WTC11 (cell line): ENCODE data around the gene C1orf159. TPM values are rescaled to one million over a fixed set of nuclear protein-coding genes. Genes with fewer than 3 reads are reported as not detected.

Source experiments
- ATAC-seq: fragments of 200-7000 bp; cut with Tn5 transposase; 2 replicates; pipeline ENCODE4 v1.10.0; 2021; ENCODE audit warnings: mild to moderate bottlenecking, moderate library complexity
- CTCF ChIA-PET: fragments of 300-600 bp; sonication (Branson Sonifier 250); formaldehyde crosslinking; loops from one replicate; lab custom pipeline; 2021; ENCODE audit warnings: antibody characterized with exemption; lab: Charles Lee
- POLR2A ChIA-PET: fragments of 350-600 bp; sonication (Branson Sonifier 250); formaldehyde crosslinking; loops from one replicate; lab custom pipeline; 2021; ENCODE audit warnings: antibody characterized with exemption; lab: Charles Lee
- DNase-seq: peaks from one replicate; pipeline ENCODE4 v3.0.0; 2021; ENCODE audit warnings: low spot score
- H3K27ac Mint-ChIP-seq: 2 replicates; pipeline ENCODE4 v1.8.0; 2021; ENCODE audit warnings: mixed read lengths
- H3K27me3 Mint-ChIP-seq: 2 replicates; pipeline ENCODE4 v1.8.0; 2021; ENCODE audit warnings: low read depth, mild to moderate bottlenecking, moderate library complexity, mixed read lengths
- H3K36me3 Mint-ChIP-seq: 2 replicates; pipeline ENCODE4 v1.8.0; 2021; ENCODE audit warnings: mixed read lengths
- H3K4me1 Mint-ChIP-seq: 2 replicates; pipeline ENCODE4 v1.8.0; 2022; ENCODE audit warnings: mixed read lengths
- H3K4me3 Mint-ChIP-seq: 2 replicates; pipeline ENCODE4 v1.8.0; 2021; ENCODE audit warnings: mild to moderate bottlenecking, moderate library complexity, mixed read lengths
- H3K9me3 Mint-ChIP-seq: 2 replicates; pipeline ENCODE4 v1.8.0; 2021; ENCODE audit warnings: mixed read lengths
- ATF6 ChIP-seq: sonication (generic); formaldehyde crosslinking; IDR thresholded peaks from 2 replicates; pipeline ENCODE4 v1.8.1; 2023; ENCODE audit warnings: mild to moderate bottlenecking, missing genetic modification reagents
- CREM ChIP-seq: sonication (generic); formaldehyde crosslinking; IDR thresholded peaks from 2 replicates; pipeline ENCODE4 v1.8.1; 2022; ENCODE audit warnings: mild to moderate bottlenecking, missing genetic modification reagents, moderate library complexity
- CTCF ChIP-seq: fragments of 200-600 bp; IDR thresholded peaks from 2 replicates; pipeline ENCODE4 v1.8.0; 2022; ENCODE audit warnings: antibody characterized with exemption
- ETV6 ChIP-seq: sonication (generic); formaldehyde crosslinking; IDR thresholded peaks from 2 replicates; pipeline ENCODE4 v1.8.1; 2022; ENCODE audit warnings: mild to moderate bottlenecking, missing genetic modification reagents
- FOXK1 ChIP-seq: sonication (generic); formaldehyde crosslinking; IDR thresholded peaks from 2 replicates; pipeline ENCODE4 v1.8.0; 2022; ENCODE audit warnings: mild to moderate bottlenecking, moderate library complexity, missing genetic modification reagents
- GRHL2 ChIP-seq: fragments of 250-450 bp; sonication (Bioruptor Pico); IDR thresholded peaks from 2 replicates; pipeline ENCODE4 v1.8.0; 2022; ENCODE audit warnings: mild to moderate bottlenecking, moderate library complexity; ENCODE audit not compliant: insufficient replicate concordance, severe bottlenecking
- PRRX2 ChIP-seq: fragments of 250-450 bp; sonication (Bioruptor Pico); IDR thresholded peaks from 2 replicates; pipeline ENCODE4 v1.8.0; 2021; ENCODE audit warnings: mild to moderate bottlenecking
- SMAD4 ChIP-seq: sonication (generic); formaldehyde crosslinking; IDR thresholded peaks from 2 replicates; pipeline ENCODE4 v1.8.0; 2022; ENCODE audit warnings: mild to moderate bottlenecking, missing genetic modification reagents
- total RNA-seq: library from RNA; stranded (reverse); gene quantifications from 3 replicates; pipeline ENCODE4 v1.2.3, GENCODE V29; 2021
- TF ChIP-seq, protein P1 (sequence below): sonication (generic); formaldehyde crosslinking; IDR thresholded peaks from 2 replicates; pipeline ENCODE4 v1.8.0; 2022; ENCODE audit warnings: mild to moderate bottlenecking, missing genetic modification reagents
- TF ChIP-seq, protein P2 (sequence below): fragments of 250-450 bp; sonication (Bioruptor Pico); IDR thresholded peaks from 2 replicates; pipeline ENCODE4 v1.8.0; 2021; ENCODE audit warnings: mild to moderate bottlenecking
- TF ChIP-seq, protein P3 (sequence below): fragments of 250-450 bp; sonication (Bioruptor Pico); IDR thresholded peaks from 2 replicates; pipeline ENCODE4 v2.1.2; 2022; ENCODE audit warnings: mild to moderate bottlenecking, moderate library complexity

C1orf159 gene
- total RNA-seq, 1 experiment from 2014 or later = 17.8 TPM

GRCh38 chr1:1084372-1085170, 31.3 kb downstream of the C1orf159 start:
- TF ChIP-seq CTCF (no peak), ATF6 (no peak), ETV6 (CRISPR knock-in tag) (no peak), SMAD4 (CRISPR knock-in tag) (no peak)
- TF ChIP-seq, protein P1, sequence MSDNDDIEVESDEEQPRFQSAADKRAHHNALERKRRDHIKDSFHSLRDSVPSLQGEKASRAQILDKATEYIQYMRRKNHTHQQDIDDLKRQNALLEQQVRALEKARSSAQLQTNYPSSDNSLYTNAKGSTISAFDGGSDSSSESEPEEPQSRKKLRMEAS (CRISPR knock-in tag) = no peak
- ATAC-seq (no peak), DNase-seq (no peak)
- H3K36me3 Mint-ChIP-seq = no peaks in the 10 kb centered on the region
- ChIA-PET CTCF (interaction anchor here (0.6 kb wide), 1 partner anchor 173 kb away, joined by 3 read pairs; no protein-coding TSS in a partner anchor), POLR2A (interaction anchor here (0.5 kb wide), 1 partner anchor 9 kb away, joined by 6 read pairs; no protein-coding TSS in a partner anchor)
- no peaks in the 10 kb centered on the region for H3K4me1 Mint-ChIP-seq
- H3K27me3 Mint-ChIP-seq = no peaks in the 10 kb centered on the region
- H3K9me3 Mint-ChIP-seq = no peaks in the 10 kb centered on the region
- no peak overlapping the region for H3K4me3 Mint-ChIP-seq
- H3K27ac Mint-ChIP-seq = no peak overlapping the region

DNA sequence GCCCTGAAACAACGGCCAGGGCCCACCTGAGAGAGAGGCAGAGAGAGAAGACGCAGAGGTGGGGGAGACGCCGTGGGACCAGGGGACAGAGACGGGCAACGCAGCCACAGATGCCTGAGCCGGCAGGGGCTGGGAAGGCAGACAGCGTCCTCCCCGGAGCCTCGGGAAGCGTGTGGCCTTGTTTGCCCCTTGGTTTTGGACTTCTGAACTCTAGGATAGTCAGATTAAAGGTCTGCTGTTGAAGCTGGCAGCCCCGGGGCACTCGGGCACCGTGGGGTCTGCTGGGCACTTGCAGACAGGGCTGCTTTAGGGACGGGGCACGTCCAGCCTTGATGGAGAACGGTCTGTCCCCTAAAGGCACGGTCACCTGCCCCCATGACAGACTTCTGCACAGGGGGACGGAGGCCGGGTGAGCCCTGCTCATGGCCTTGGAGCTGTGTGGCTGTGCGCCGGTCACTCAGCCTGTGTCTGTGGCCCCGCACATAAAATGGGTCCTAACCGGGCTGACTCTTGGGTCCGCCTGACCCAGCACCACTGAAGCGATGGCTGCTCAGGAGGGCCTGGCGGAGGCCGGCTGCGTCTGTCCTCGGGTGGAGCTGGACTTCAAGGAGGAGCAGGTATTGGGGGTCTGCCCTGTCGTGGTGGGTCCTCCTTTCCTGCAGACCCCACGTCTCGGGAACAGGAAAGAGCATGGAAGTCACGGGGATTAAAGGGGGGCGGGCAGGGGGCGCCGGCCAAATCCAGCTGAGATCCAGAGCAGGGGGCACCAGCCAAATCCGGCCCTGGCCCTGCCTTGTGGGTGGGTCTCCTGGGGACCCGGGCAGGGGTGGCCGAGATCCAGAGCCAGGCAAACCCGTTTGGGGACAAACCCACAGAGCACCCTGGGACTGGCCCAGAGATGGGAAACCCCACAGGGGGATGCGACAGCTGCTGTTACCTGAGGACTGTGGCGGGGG, 32.2 kb downstream of the C1orf159 start:
- H3K4me3 Mint-ChIP-seq = no peak overlapping the region
- DNase-seq (no peak), ATAC-seq (no peak)
- CTCF ChIA-PET = no interaction called here
- TF ChIP-seq, protein P2, sequence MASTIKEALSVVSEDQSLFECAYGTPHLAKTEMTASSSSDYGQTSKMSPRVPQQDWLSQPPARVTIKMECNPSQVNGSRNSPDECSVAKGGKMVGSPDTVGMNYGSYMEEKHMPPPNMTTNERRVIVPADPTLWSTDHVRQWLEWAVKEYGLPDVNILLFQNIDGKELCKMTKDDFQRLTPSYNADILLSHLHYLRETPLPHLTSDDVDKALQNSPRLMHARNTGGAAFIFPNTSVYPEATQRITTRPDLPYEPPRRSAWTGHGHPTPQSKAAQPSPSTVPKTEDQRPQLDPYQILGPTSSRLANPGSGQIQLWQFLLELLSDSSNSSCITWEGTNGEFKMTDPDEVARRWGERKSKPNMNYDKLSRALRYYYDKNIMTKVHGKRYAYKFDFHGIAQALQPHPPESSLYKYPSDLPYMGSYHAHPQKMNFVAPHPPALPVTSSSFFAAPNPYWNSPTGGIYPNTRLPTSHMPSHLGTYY (CRISPR knock-in tag) = no peak
- TF ChIP-seq GRHL2 (CRISPR knock-in tag) (no peak), FOXK1 (CRISPR knock-in tag) (no peak), CREM (CRISPR knock-in tag) (no peak), PRRX2 (CRISPR knock-in tag) (no peak)
- TF ChIP-seq, protein P3, sequence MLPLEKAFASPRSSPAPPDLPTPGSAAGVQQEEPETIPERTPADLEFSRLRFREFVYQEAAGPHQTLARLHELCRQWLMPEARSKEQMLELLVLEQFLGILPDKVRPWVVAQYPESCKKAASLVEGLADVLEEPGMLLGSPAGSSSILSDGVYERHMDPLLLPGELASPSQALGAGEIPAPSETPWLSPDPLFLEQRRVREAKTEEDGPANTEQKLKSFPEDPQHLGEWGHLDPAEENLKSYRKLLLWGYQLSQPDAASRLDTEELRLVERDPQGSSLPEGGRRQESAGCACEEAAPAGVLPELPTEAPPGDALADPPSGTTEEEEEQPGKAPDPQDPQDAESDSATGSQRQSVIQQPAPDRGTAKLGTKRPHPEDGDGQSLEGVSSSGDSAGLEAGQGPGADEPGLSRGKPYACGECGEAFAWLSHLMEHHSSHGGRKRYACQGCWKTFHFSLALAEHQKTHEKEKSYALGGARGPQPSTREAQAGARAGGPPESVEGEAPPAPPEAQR (CRISPR knock-in tag) = no peak
- TF ChIP-seq, all 79 proteins: peak for 0
- POLR2A ChIA-PET = no interaction called here
- no peaks in the 10 kb centered on the region for H3K36me3 Mint-ChIP-seq
- H3K4me1 Mint-ChIP-seq = no peaks in the 10 kb centered on the region
- H3K9me3 Mint-ChIP-seq = no peaks in the 10 kb centered on the region
- H3K27me3 Mint-ChIP-seq = no peaks in the 10 kb centered on the region
- peak overlapping the region; percentile 65; the same call in 1 of the 2 replicates for H3K27ac Mint-ChIP-seq
